Body of pancreas (tissue), 4 donors: ENCODE data around the gene ZNF516. TPM values are rescaled to one million over a fixed set of nuclear protein-coding genes. Genes with fewer than 3 reads are reported as not detected.

ENCODE experiments used
- ATAC-seq: fragments of 150-250 bp; one replicate; pipeline ENCODE4 v1.9.1; 2016
- DNase-seq, 4 donors: peaks; one replicate each; pipeline ENCODE4 v3.0.0-alpha.2; 2019
- H3K27ac ChIP-seq, 4 donors: fragments of 200-600 bp; sonication (generic); 1 replicate in 3 of 4; 2 replicates in 1 of 4; pipeline versions ENCODE4 v1.5.1 to v1.6.1; 2016 to 2019; ENCODE audit warnings: mild to moderate bottlenecking in 1 of 4, mixed read lengths in 1 of 4, moderate library complexity in 1 of 4
- H3K27me3 ChIP-seq, 2 donors: fragments of 200-600 bp; sonication (generic); one replicate each; pipeline ENCODE4 v1.6.0; 2016; ENCODE audit warnings: mild to moderate bottlenecking in 1 of 2
- H3K36me3 ChIP-seq, 2 donors: fragments of 200-600 bp; sonication (generic); replicated peaks in 1 of 2; 2 replicates each; pipeline ENCODE4 v1.5.1; 2016; ENCODE audit warnings: low read depth in 2 of 2; ENCODE audit not compliant: insufficient read depth in 1 of 2
- H3K4me1 ChIP-seq: fragments of 200-600 bp; sonication (generic); one replicate; pipeline ENCODE4 v1.6.0; 2016
- H3K4me3 ChIP-seq, 2 donors: fragments of 200-600 bp; sonication (generic); 1 replicate in 1 of 2; 2 replicates in 1 of 2; pipeline ENCODE4 v1.5.1; 2016 to 2019
- H3K9me3 ChIP-seq, 3 donors: fragments of 200-600 bp; sonication (generic); 1 replicate in 2 of 3; 2 replicates in 1 of 3; pipeline ENCODE4 v1.5.1; 2016
- CTCF ChIP-seq, 7 experiments: fragments of 450-650 bp in 4 of 7; fragments of 200-600 bp in 3 of 7; sonication (generic) in 3 of 7; IDR thresholded peaks; one replicate each; pipeline ENCODE4 v1.5.1; 2016 to 2019; ENCODE audit warnings: antibody characterized with exemption in 7 of 7
- POLR2A ChIP-seq, 3 donors: fragments of 450-650 bp; IDR thresholded peaks; one replicate each; pipeline ENCODE4 v1.6.1; 2016; ENCODE audit warnings: antibody characterized with exemption in 3 of 3, mild to moderate bottlenecking in 2 of 3
- WGBS, 2 donors: methylation state at CpG; one replicate each; pipeline ENCODE4 v1.1.5; 2017; 5-methylcytosine and 5-hydroxymethylcytosine counted together
- intact Hi-C: fragments of 100-400 bp; cut with DNase I; formaldehyde crosslinking; loops from one replicate; pipeline ENCODE4 v1.15.1; 2023
- total RNA-seq, 2 donors: library from RNA; depleted of rRNA; stranded (reverse); fragments of >200 nt; gene quantifications; one replicate each; pipeline ENCODE4 v1.1.0, GENCODE V29; 2016

Gene ZNF516
- total RNA-seq, 2 donors from 2014 or later: 13.5 to 16.5 TPM

GRCh38 chr18:76401498-76401897, 93.5 kb downstream of the ZNF516 start:
- Histone ChIP-seq H3K27me3 (no peaks in the 10 kb centered on the region), H3K4me1 (no peaks in the 10 kb centered on the region), H3K9me3 (no peaks in the 10 kb centered on the region), H3K36me3 (no peaks in the 10 kb centered on the region), H3K27ac (no peak overlapping the region), H3K4me3 (no peak overlapping the region)
- intact Hi-C loops: loop anchor here (5.0 kb wide), 2 partner anchors 286 to 306 kb away; no protein-coding TSS in a partner anchor
- DNase-seq: no peak
- no peak for ATAC-seq
- TF ChIP-seq POLR2A (IDR thresholded peaks at IDR 0.05) (no peak), CTCF (IDR thresholded peaks at IDR 0.05) (no peak)
- WGBS, 2 donors: 90 to 92% methylated on average over 25 of the region's 25 CpGs

- Histone ChIP-seq H3K4me3 (no peak overlapping the region), H3K4me1 (no peaks in the 10 kb centered on the region), H3K9me3 (no peaks in the 10 kb centered on the region), H3K36me3 (no peaks in the 10 kb centered on the region), H3K27me3 (no peaks in the 10 kb centered on the region), H3K27ac (no peak overlapping the region)
- DNase-seq (no peak), ATAC-seq (no peak)
- no peak for TF ChIP-seq CTCF (IDR thresholded peaks at IDR 0.05)
- no peak for TF ChIP-seq POLR2A (IDR thresholded peaks at IDR 0.05)
- intact Hi-C loops: loop anchor here (5.0 kb wide), 2 partner anchors 287 to 307 kb away; no protein-coding TSS in a partner anchor
- 82 to 90% methylated on average over 14 of the region's 14 CpGs for WGBS, 2 donors
These were observed 95.2 kb downstream of the ZNF516 start for GRCh38 chr18:76399613-76400391.

GRCh38 chr18:76398896-76399612, 96.0 kb downstream of the ZNF516 start:
- peak; percentile 79 for ATAC-seq
- TF ChIP-seq POLR2A (IDR thresholded peaks at IDR 0.05): no peak
- peak; percentile 86 to 99 (median 94) for TF ChIP-seq CTCF (IDR thresholded peaks at IDR 0.05)
- Histone ChIP-seq H3K9me3 (no peaks in the 10 kb centered on the region), H3K27me3 (no peaks in the 10 kb centered on the region), H3K27ac (no peak overlapping the region), H3K4me1 (no peaks in the 10 kb centered on the region), H3K36me3 (no peaks in the 10 kb centered on the region), H3K4me3 (no peak overlapping the region)
- peak; percentile 72 to 84 (median 78) for DNase-seq
- 10 to 11% methylated on average over 13 to 14 of the region's 14 CpGs for WGBS, 2 donors
- intact Hi-C loops: no loop called here

- no peak overlapping the region for H3K27ac ChIP-seq
- H3K36me3 ChIP-seq: no peaks in the 10 kb centered on the region
- H3K9me3 ChIP-seq: no peaks in the 10 kb centered on the region
- H3K4me3 ChIP-seq: no peak overlapping the region
- H3K4me1 ChIP-seq: no peaks in the 10 kb centered on the region
- intact Hi-C loops: no loop called here
- WGBS, 2 donors: 73 to 75% methylated on average over 7 of the region's 7 CpGs
- ATAC-seq (no peak), DNase-seq (no peak)
- H3K27me3 ChIP-seq: no peaks in the 10 kb centered on the region
- no peak for TF ChIP-seq POLR2A (IDR thresholded peaks at IDR 0.05)
- no peak for TF ChIP-seq CTCF (IDR thresholded peaks at IDR 0.05)
These were observed 96.7 kb downstream of the ZNF516 start for GRCh38 chr18:76398295-76398694.
